Keratinocyte (primary cell): ENCODE data around the gene ADH1C. TPM values are rescaled to one million over a fixed set of nuclear protein-coding genes. Genes with fewer than 3 reads are reported as not detected.

Experiments used
- DNase-seq: peaks from one replicate; pipeline ENCODE4 v3.0.0-alpha.2; 2011; ENCODE audit warnings: low read depth, missing footprints, low spot score
- FAIRE-seq: peaks from 2 replicates; lab custom pipeline; 2011; peaks lifted over from hg19 to GRCh38; lab: Jason Lieb, UNC
- H2AFZ ChIP-seq: 2 replicates; pipeline ENCODE4 v1.6.0; 2012; ENCODE audit warnings: low read length, control low read depth, inconsistent platforms; ENCODE audit not compliant: control insufficient read depth
- H3K27ac ChIP-seq: 2 replicates; pipeline ENCODE4 v1.5.1; 2011; ENCODE audit warnings: low read length; ENCODE audit not compliant: control insufficient read depth, insufficient read depth
- H3K27me3 ChIP-seq: 3 replicates; pipeline ENCODE4 v1.6.0; 2011; ENCODE audit warnings: low read length; ENCODE audit not compliant: control insufficient read depth, insufficient read depth; ENCODE audit errors: extremely low read depth
- H3K36me3 ChIP-seq, 2 experiments: 2 replicates in 1 of 2; 3 replicates in 1 of 2; pipeline ENCODE4 v1.5.1; 2011; ENCODE audit warnings: low read length in 2 of 2, mild to moderate bottlenecking in 1 of 2; ENCODE audit not compliant: control insufficient read depth in 2 of 2, insufficient read depth in 2 of 2; ENCODE audit errors: extremely low read depth in 1 of 2
- H3K4me1 ChIP-seq: 3 replicates; pipeline ENCODE4 v1.5.1; 2011; ENCODE audit warnings: low read length; ENCODE audit not compliant: control insufficient read depth, insufficient read depth; ENCODE audit errors: extremely low read depth
- H3K4me2 ChIP-seq: 3 replicates; pipeline ENCODE4 v1.6.0; 2011; ENCODE audit warnings: low read depth, low read length; ENCODE audit not compliant: control insufficient read depth, insufficient read depth; ENCODE audit errors: extremely low read depth
- H3K4me3 ChIP-seq, 3 experiments: fragments of 200-600 bp in 1 of 3; sonication (generic) in 1 of 3; 2 replicates in 2 of 3; 3 replicates in 1 of 3; pipeline ENCODE4 v1.5.1; 2011 to 2016; ENCODE audit warnings: low read length in 3 of 3, mild to moderate bottlenecking in 3 of 3, control low read depth in 2 of 3, inconsistent platforms in 1 of 3, low read depth in 1 of 3, mixed read lengths in 1 of 3, mixed run types in 1 of 3, moderate library complexity in 1 of 3; ENCODE audit not compliant: control insufficient read depth in 2 of 3, insufficient read depth in 2 of 3; ENCODE audit errors: extremely low read depth in 1 of 3
- H3K79me2 ChIP-seq: 2 replicates; pipeline ENCODE4 v1.6.0; 2012; ENCODE audit warnings: low read length; ENCODE audit not compliant: control insufficient read depth, insufficient read depth
- H3K9ac ChIP-seq: 3 replicates; pipeline ENCODE4 v1.6.0; 2011; ENCODE audit warnings: low read length; ENCODE audit not compliant: control insufficient read depth, insufficient read depth; ENCODE audit errors: extremely low read depth
- H3K9me1 ChIP-seq: 3 replicates; pipeline ENCODE4 v1.6.0; 2011; ENCODE audit warnings: low read length; ENCODE audit not compliant: control insufficient read depth, insufficient read depth; ENCODE audit errors: extremely low read depth
- H3K9me3 ChIP-seq: 2 replicates; pipeline ENCODE4 v1.5.1; 2012; ENCODE audit warnings: low read depth, low read length; ENCODE audit not compliant: control insufficient read depth
- H4K20me1 ChIP-seq: 3 replicates; pipeline ENCODE4 v1.6.0; 2011; ENCODE audit warnings: low read length; ENCODE audit not compliant: control insufficient read depth, insufficient read depth; ENCODE audit errors: extremely low read depth
- EZH2 ChIP-seq: IDR thresholded peaks from one replicate; pipeline ENCODE4 v1.6.1; 2012; ENCODE audit warnings: inconsistent platforms, mild to moderate bottlenecking, low read length, moderate library complexity
- dilution Hi-C: fragments of 300-500 bp; cut with MboI; formaldehyde crosslinking; loops from one replicate; pipeline ENCODE4 v1.7.0; 2020; ENCODE audit warnings: low sequenced_read_pairs; ENCODE audit not compliant: extremely low pct_ligation_motif_present
- polyA plus RNA-seq, 5 experiments: library from polyadenylated mRNA; depleted of rRNA in 3 of 5; stranded (reverse) in 3 of 5; stranded (forward) in 1 of 5; unstranded in 1 of 5; fragments of >200 nt; gene quantifications; 1 replicate in 1 of 5; 2 replicates in 3 of 5; 3 replicates in 1 of 5; pipeline versions ENCODE4 v1.2.1 to v1.2.3, GENCODE V29; 2011 to 2012; ENCODE audit warnings: missing spikeins in 2 of 5, low read depth in 1 of 5, low replicate concordance in 1 of 5
- TF ChIP-seq, protein P1 (sequence below), 3 experiments: IDR thresholded peaks in 1 of 3; conservative IDR thresholded peaks in 1 of 3; optimal IDR thresholded peaks in 1 of 3; 2 replicates in 2 of 3; 3 replicates in 1 of 3; pipeline versions ENCODE3 to v1.5.1; 2011; ENCODE audit warnings: low read length in 3 of 3, mild to moderate bottlenecking in 3 of 3, moderate library complexity in 2 of 3, control low read depth in 1 of 3, inconsistent platforms in 1 of 3; ENCODE audit not compliant: insufficient read depth in 2 of 3; ENCODE audit errors: extremely low read depth in 1 of 3

The ADH1C gene
- polyA plus RNA-seq, 1 donor (not counting 4 experiments of a cell fraction or from before 2014, with no cell fraction given) = 0.03 TPM

DNA sequence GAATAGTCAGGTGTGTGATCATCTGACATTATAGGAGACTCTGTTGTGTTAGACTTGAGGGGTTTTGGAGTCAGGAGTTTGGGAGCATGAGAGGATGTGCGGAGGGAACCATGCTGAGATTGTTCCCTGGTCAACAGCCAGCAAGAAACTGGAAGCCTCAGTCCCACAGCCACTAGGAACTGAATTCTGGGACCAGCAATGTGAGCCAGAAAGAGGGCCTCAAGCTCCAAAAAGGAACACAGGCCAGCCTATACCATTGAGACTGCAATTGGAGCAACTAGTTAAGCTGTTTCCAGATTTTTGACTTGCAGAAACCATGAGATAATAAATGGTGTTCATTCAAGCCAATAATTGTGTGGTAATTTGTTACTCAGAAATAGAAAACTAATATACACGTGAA lies 22.7 kb downstream of the ADH1C start:
- TF ChIP-seq EZH2 = no peak
- TF ChIP-seq, protein P1, sequence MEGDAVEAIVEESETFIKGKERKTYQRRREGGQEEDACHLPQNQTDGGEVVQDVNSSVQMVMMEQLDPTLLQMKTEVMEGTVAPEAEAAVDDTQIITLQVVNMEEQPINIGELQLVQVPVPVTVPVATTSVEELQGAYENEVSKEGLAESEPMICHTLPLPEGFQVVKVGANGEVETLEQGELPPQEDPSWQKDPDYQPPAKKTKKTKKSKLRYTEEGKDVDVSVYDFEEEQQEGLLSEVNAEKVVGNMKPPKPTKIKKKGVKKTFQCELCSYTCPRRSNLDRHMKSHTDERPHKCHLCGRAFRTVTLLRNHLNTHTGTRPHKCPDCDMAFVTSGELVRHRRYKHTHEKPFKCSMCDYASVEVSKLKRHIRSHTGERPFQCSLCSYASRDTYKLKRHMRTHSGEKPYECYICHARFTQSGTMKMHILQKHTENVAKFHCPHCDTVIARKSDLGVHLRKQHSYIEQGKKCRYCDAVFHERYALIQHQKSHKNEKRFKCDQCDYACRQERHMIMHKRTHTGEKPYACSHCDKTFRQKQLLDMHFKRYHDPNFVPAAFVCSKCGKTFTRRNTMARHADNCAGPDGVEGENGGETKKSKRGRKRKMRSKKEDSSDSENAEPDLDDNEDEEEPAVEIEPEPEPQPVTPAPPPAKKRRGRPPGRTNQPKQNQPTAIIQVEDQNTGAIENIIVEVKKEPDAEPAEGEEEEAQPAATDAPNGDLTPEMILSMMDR (optimal IDR thresholded peaks at IDR 0.05 in 1 of 3, IDR thresholded peaks at IDR 0.05 in 1 of 3, conservative IDR thresholded peaks at IDR 0.05 in 1 of 3; ENCODE audit: extremely low read depth in 1 of 3, insufficient read depth in 2 of 3, low read length in 3 of 3) = no peak
- Histone ChIP-seq H3K9me3 (no peaks in the 10 kb centered on the region), H3K27ac (no peak overlapping the region), H4K20me1 (no peaks in the 10 kb centered on the region), H3K9ac (no peak overlapping the region), H3K4me2 (no peak overlapping the region), H3K9me1 (no peaks in the 10 kb centered on the region), H3K27me3 (no peaks in the 10 kb centered on the region), H3K4me1 (no peaks in the 10 kb centered on the region), H3K4me3 (no peak overlapping the region), H3K36me3 (no peaks in the 10 kb centered on the region), H3K79me2 (no peaks in the 10 kb centered on the region), H2AFZ (no peak overlapping the region)
- DNase-seq (no peak), FAIRE-seq (no peak)
- dilution Hi-C loops = no loop called here

DNA sequence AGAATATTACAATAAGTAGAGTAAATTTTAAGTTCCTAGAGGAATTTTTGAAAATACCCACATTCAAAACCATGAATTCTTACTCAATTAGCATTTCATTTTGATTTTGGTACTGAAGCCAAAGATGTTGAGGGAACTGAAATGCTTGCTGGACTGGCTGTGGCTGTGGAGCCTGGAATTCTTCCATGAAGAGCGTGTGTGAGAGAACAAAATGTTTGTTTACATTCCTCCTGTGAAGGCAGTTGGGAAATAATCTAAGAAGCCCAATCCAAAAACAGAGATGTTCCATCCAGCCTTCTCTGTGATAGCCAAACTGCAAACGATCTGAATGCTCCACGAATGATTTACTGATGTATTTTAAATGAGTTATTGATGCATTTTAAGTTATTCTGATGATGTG lies 27.6 kb downstream of the ADH1C start:
- no peak overlapping the region for H2AFZ ChIP-seq
- no peaks in the 10 kb centered on the region for H4K20me1 ChIP-seq
- dilution Hi-C loops = no loop called here
- no peaks in the 10 kb centered on the region for H3K36me3 ChIP-seq
- no peak overlapping the region for H3K27ac ChIP-seq
- H3K4me1 ChIP-seq = no peaks in the 10 kb centered on the region
- no peak for DNase-seq
- no peak overlapping the region for H3K4me2 ChIP-seq
- no peaks in the 10 kb centered on the region for H3K27me3 ChIP-seq
- FAIRE-seq = no peak
- H3K9me1 ChIP-seq = no peaks in the 10 kb centered on the region
- TF ChIP-seq EZH2 = no peak
- TF ChIP-seq, protein P1 (optimal IDR thresholded peaks at IDR 0.05 in 1 of 3, IDR thresholded peaks at IDR 0.05 in 1 of 3, conservative IDR thresholded peaks at IDR 0.05 in 1 of 3; ENCODE audit: extremely low read depth in 1 of 3, insufficient read depth in 2 of 3, low read length in 3 of 3) = no peak
- H3K9me3 ChIP-seq = no peaks in the 10 kb centered on the region
- no peaks in the 10 kb centered on the region for H3K79me2 ChIP-seq
- H3K9ac ChIP-seq = no peak overlapping the region
- H3K4me3 ChIP-seq = no peak overlapping the region
